ENCODE measurements around the gene NAPB. TPM values are rescaled to one million over a fixed set of nuclear protein-coding genes. Genes with fewer than 3 reads are reported as not detected.

The NAPB gene
- total RNA-seq, 6 experiments from 2014 or later = 3.2 to 5.8 (median 4.9) TPM

GRCh38 chr20:23387118-23387443 lies 34.2 kb downstream of the NAPB start:
- Histone ChIP-seq H3K27ac (no peak overlapping the region), H3K27me3 (no peaks in the 10 kb centered on the region), H3K4me3 (no peak overlapping the region), H3K4me1 (peaks cover 0 to 15% (median 0%) of the 10 kb centered on the region in 4 donors), H3K36me3 (peaks cover 0 to 8% (median 3%) of the 10 kb centered on the region in 4 donors), H3K9me3 (no peaks in the 10 kb centered on the region)
- DNase-seq = no peak
- WGBS (ENCODE audit: insufficient coverage, low coverage, low lambda C conversion rate, missing lambda C conversion rate) = 90% methylated on average over 3 of the region's 3 CpGs
- intact Hi-C loops (cut with DNase I) = no loop called here
- ATAC-seq = no peak
- no peak for TF ChIP-seq POLR2A (IDR thresholded peaks at IDR 0.05)
- TF ChIP-seq, protein P1, sequence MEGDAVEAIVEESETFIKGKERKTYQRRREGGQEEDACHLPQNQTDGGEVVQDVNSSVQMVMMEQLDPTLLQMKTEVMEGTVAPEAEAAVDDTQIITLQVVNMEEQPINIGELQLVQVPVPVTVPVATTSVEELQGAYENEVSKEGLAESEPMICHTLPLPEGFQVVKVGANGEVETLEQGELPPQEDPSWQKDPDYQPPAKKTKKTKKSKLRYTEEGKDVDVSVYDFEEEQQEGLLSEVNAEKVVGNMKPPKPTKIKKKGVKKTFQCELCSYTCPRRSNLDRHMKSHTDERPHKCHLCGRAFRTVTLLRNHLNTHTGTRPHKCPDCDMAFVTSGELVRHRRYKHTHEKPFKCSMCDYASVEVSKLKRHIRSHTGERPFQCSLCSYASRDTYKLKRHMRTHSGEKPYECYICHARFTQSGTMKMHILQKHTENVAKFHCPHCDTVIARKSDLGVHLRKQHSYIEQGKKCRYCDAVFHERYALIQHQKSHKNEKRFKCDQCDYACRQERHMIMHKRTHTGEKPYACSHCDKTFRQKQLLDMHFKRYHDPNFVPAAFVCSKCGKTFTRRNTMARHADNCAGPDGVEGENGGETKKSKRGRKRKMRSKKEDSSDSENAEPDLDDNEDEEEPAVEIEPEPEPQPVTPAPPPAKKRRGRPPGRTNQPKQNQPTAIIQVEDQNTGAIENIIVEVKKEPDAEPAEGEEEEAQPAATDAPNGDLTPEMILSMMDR (IDR thresholded peaks at IDR 0.05) = no peak

- Histone ChIP-seq H3K27me3 (no peaks in the 10 kb centered on the region), H3K9me3 (no peaks in the 10 kb centered on the region), H3K4me3 (no peak overlapping the region), H3K27ac (no peak overlapping the region), H3K36me3 (peaks cover 0 to 6% (median 2%) of the 10 kb centered on the region in 4 donors), H3K4me1 (peaks cover 0 to 15% (median 0%) of the 10 kb centered on the region in 4 donors)
- intact Hi-C loops (cut with DNase I) = no loop called here
- ATAC-seq (peak; percentile 70 to 90 (median 75)), DNase-seq (no peak)
- 50% methylated on average over 5 of the region's 6 CpGs for WGBS (ENCODE audit: insufficient coverage, low coverage, low lambda C conversion rate, missing lambda C conversion rate)
- TF ChIP-seq, protein P1 (IDR thresholded peaks at IDR 0.05) = no peak
- TF ChIP-seq POLR2A (IDR thresholded peaks at IDR 0.05) = no peak
Observed at GRCh38 chr20:23386304-23387117, 34.8 kb downstream of the NAPB start.

- TF ChIP-seq, protein P1 (IDR thresholded peaks at IDR 0.05) = no peak
- no peak for TF ChIP-seq POLR2A (IDR thresholded peaks at IDR 0.05)
- H3K4me3 ChIP-seq = no peak overlapping the region
- DNase-seq = no peak
- H3K4me1 ChIP-seq = peaks cover 0 to 14% (median 0%) of the 10 kb centered on the region in 4 donors
- intact Hi-C loops (cut with DNase I) = no loop called here
- no peaks in the 10 kb centered on the region for H3K27me3 ChIP-seq
- H3K27ac ChIP-seq = no peak overlapping the region
- no peaks in the 10 kb centered on the region for H3K9me3 ChIP-seq
- H3K36me3 ChIP-seq = peaks cover 0 to 15% (median 7%) of the 10 kb centered on the region in 4 donors
- ATAC-seq = no peak
Observed at GRCh38 chr20:23381876-23382275, 39.4 kb downstream of the NAPB start.

GRCh38 chr20:23379772-23380171 lies 41.5 kb downstream of the NAPB start:
- ATAC-seq = peak in 1 of 4 donors; percentile 59
- intact Hi-C loops (cut with DNase I) = no loop called here

More at GRCh38 chr20:23379772-23380171, 41.5 kb downstream of the NAPB start:
- no peak overlapping the region for H3K27ac ChIP-seq
- no peak overlapping the region for H3K4me3 ChIP-seq
- H3K36me3 ChIP-seq = peaks cover 0 to 22% (median 9%) of the 10 kb centered on the region in 4 donors
- TF ChIP-seq, protein P1 (IDR thresholded peaks at IDR 0.05) = no peak
- TF ChIP-seq POLR2A (IDR thresholded peaks at IDR 0.05) = no peak
- peaks cover 0 to 6% (median 0%) of the 10 kb centered on the region in 4 donors for H3K4me1 ChIP-seq
- no peaks in the 10 kb centered on the region for H3K9me3 ChIP-seq
- H3K27me3 ChIP-seq = no peaks in the 10 kb centered on the region
- DNase-seq = no peak

Data from right lobe of liver (tissue), 6 donors.